Activated CD4-positive, alpha-beta T cell treated with anti-CD3 and anti-CD28 coated beads for 4 hours (primary cell): ENCODE data around the gene BCAN.

Source experiments
- DNase-seq, 2 donors: peaks; one replicate each; pipeline ENCODE4 v3.0.0-alpha.2; 2020

Gene BCAN

GRCh38 chr1:156644640-156645039 is 2.7 kb downstream of the BCAN start:
- no peak for DNase-seq

GRCh38 chr1:156645056-156645455 is 3.1 kb downstream of the BCAN start:
- DNase-seq, result no peak

GRCh38 chr1:156645666-156646065 is 3.7 kb downstream of the BCAN start:
- no peak for DNase-seq

- DNase-seq, result no peak
Measured at GRCh38 chr1:156646738-156647211, 4.9 kb downstream of the BCAN start.

- DNase-seq, result no peak
Measured at GRCh38 chr1:156647351-156647750, 5.4 kb downstream of the BCAN start.

GRCh38 chr1:156648496-156648895 is 6.6 kb downstream of the BCAN start:
- no peak for DNase-seq

- no peak for DNase-seq
Measured at GRCh38 chr1:156648951-156649350, 7.0 kb downstream of the BCAN start.

- DNase-seq, result no peak
Measured at GRCh38 chr1:156652131-156652991, 10.4 kb downstream of the BCAN start.

GRCh38 chr1:156652992-156653355 is 11.1 kb downstream of the BCAN start:
- DNase-seq, result no peak

GRCh38 chr1:156654700-156655099 is 12.8 kb downstream of the BCAN start:
- DNase-seq, result no peak

- no peak for DNase-seq
Measured at GRCh38 chr1:156655151-156655903, 13.4 kb downstream of the BCAN start.

- DNase-seq, result no peak
Measured at GRCh38 chr1:156655904-156656516, 14.1 kb downstream of the BCAN start.

- peak; percentile 63 to 79 for DNase-seq
Measured at GRCh38 chr1:156656806-156657740, 15.2 kb downstream of the BCAN start.

- DNase-seq, result no peak
Measured at GRCh38 chr1:156657741-156658319, 15.9 kb downstream of the BCAN start.

- no peak for DNase-seq
Measured at GRCh38 chr1:156658496-156658895, 16.6 kb downstream of the BCAN start.

- no peak for DNase-seq
Measured at GRCh38 chr1:156658945-156659574, 17.1 kb downstream of the BCAN start.

GRCh38 chr1:156659661-156659987 is 17.7 kb downstream of the BCAN start:
- no peak for DNase-seq

- DNase-seq, result peak; percentile 89
Measured at GRCh38 chr1:156659988-156660751, 18.3 kb downstream of the BCAN start.

GRCh38 chr1:156660752-156661112 is 18.8 kb downstream of the BCAN start:
- no peak for DNase-seq

- DNase-seq, result no peak
Measured at GRCh38 chr1:156662005-156662799, 20.3 kb downstream of the BCAN start.

GRCh38 chr1:156662800-156663055 is 20.8 kb downstream of the BCAN start:
- DNase-seq, result no peak
